Osteoblast (primary cell): ENCODE measurements around the gene CHST15. TPM values are rescaled to one million over a fixed set of nuclear protein-coding genes. Genes with fewer than 3 reads are reported as not detected.

ENCODE experiments used
- DNase-seq: peaks from one replicate; pipeline ENCODE4 v3.0.0; 2011; ENCODE audit warnings: low spot score, mixed read lengths; ENCODE audit not compliant: insufficient read length; ENCODE audit errors: missing footprints
- H2AFZ ChIP-seq: 2 replicates; pipeline ENCODE4 v1.6.0; 2011; ENCODE audit warnings: mild to moderate bottlenecking, low read length
- H3K27ac ChIP-seq: 2 replicates; pipeline ENCODE4 v1.5.1; 2011; ENCODE audit warnings: mild to moderate bottlenecking, low read depth, low read length, moderate library complexity
- H3K27me3 ChIP-seq: 2 replicates; pipeline ENCODE4 v1.6.0; 2012; ENCODE audit warnings: mild to moderate bottlenecking, control low read depth, inconsistent platforms, low read length, moderate library complexity; ENCODE audit not compliant: insufficient read depth
- H3K36me3 ChIP-seq: 2 replicates; pipeline ENCODE4 v1.5.1; 2011; ENCODE audit warnings: mild to moderate bottlenecking, low read length, control low read depth, moderate library complexity; ENCODE audit not compliant: insufficient read depth
- H3K4me1 ChIP-seq: 2 replicates; pipeline ENCODE4 v1.5.1; 2011; ENCODE audit warnings: mild to moderate bottlenecking, low read length, control low read depth, moderate library complexity; ENCODE audit not compliant: insufficient read depth
- H3K4me2 ChIP-seq: 2 replicates; pipeline ENCODE4 v1.6.0; 2011; ENCODE audit warnings: mild to moderate bottlenecking, low read length; ENCODE audit not compliant: insufficient read depth
- H3K4me3 ChIP-seq: fragments of 200-600 bp; sonication (generic); 3 replicates; pipeline ENCODE4 v1.5.1; 2012; ENCODE audit warnings: mild to moderate bottlenecking, low read length, inconsistent platforms; ENCODE audit not compliant: insufficient read depth
- H3K79me2 ChIP-seq: 2 replicates; pipeline ENCODE4 v1.6.0; 2012; ENCODE audit warnings: mild to moderate bottlenecking, low read length, control low read depth, inconsistent platforms; ENCODE audit not compliant: insufficient read depth
- H3K9me3 ChIP-seq: 2 replicates; pipeline ENCODE4 v1.5.1; 2011; ENCODE audit warnings: low read depth, low read length, control low read depth
- H4K20me1 ChIP-seq: 2 replicates; pipeline ENCODE4 v1.6.0; 2012; ENCODE audit warnings: mild to moderate bottlenecking, low read length, control low read depth; ENCODE audit not compliant: insufficient read depth
- CTCF ChIP-seq: IDR thresholded peaks from 2 replicates; pipeline ENCODE4 v1.5.1; 2011; ENCODE audit warnings: mild to moderate bottlenecking, low read depth, low read length, moderate library complexity; ENCODE audit errors: extremely low read depth
- total RNA-seq: library from RNA; depleted of rRNA; stranded (reverse); fragments of >200 nt; gene quantifications from 2 replicates; pipeline ENCODE4 v1.2.3, GENCODE V29; 2012

Gene CHST15
- total RNA-seq, 1 donor = 22.8 TPM

GRCh38 chr10:124083047-124083739 lies 10.2 kb downstream of the CHST15 start:
- Histone ChIP-seq H3K36me3 (no peaks in the 10 kb centered on the region), H2AFZ (no peak overlapping the region), H3K27ac (no peak overlapping the region), H3K27me3 (no peaks in the 10 kb centered on the region), H3K4me2 (no peak overlapping the region), H3K4me3 (no peak overlapping the region), H3K9me3 (no peaks in the 10 kb centered on the region), H3K4me1 (peaks cover 5% of the 10 kb centered on the region), H3K79me2 (no peaks in the 10 kb centered on the region), H4K20me1 (peaks cover 26% of the 10 kb centered on the region)
- no peak for TF ChIP-seq CTCF
- no peak for DNase-seq

DNA sequence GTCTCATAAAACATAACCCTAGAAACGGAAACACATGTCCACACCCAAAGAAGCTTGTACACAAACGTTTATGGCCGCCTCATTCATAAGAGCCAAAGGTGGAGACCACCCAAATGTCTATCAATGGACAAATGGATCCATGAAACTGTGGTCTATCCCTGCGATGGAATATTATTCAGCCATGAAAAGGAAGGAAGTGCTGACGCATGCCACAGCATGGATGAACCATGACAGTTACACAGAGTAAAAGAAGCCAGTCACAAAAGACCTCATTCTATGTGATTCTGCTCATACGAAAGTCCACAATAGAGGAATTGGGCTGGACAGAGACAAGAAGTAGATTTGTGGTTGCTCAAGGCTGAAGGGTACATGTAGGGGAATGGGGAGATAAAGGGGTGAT lies 10.8 kb downstream of the CHST15 start:
- no peak overlapping the region for H3K4me2 ChIP-seq
- no peaks in the 10 kb centered on the region for H3K9me3 ChIP-seq
- no peaks in the 10 kb centered on the region for H3K4me1 ChIP-seq
- peaks cover 22% of the 10 kb centered on the region for H4K20me1 ChIP-seq
- no peak for DNase-seq
- no peak overlapping the region for H2AFZ ChIP-seq
- no peak for TF ChIP-seq CTCF
- no peaks in the 10 kb centered on the region for H3K27me3 ChIP-seq
- H3K36me3 ChIP-seq = no peaks in the 10 kb centered on the region
- no peak overlapping the region for H3K4me3 ChIP-seq
- no peak overlapping the region for H3K27ac ChIP-seq
- H3K79me2 ChIP-seq = no peaks in the 10 kb centered on the region

DNA sequence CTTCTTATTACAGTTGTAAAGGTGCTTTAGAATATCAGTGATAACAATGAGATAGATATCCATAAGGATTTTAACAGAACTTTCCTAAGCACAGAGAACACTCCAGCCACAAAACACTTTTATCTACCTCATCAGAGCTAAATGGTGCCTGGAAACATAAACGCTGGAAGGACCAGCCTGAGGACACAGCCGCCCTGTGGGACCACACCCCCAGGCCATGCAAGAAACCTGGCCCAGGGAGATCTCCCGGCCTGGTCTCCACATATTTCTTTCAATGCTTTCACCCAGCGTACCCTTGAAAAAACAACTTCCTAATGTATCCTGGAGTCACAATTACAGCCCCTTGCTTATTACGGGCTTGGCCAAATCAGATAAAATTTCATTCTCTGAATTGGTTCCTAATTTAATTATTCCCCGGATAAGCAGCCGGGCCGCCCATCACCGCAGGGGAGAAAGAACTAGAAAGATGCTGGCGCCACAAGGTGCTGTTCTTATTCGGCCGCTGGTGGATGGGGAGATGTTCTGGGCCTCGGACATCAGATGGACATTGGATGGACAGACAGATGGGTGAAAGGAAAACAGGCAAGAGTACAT lies 11.8 kb downstream of the CHST15 start:
- Histone ChIP-seq H3K79me2 (no peaks in the 10 kb centered on the region), H3K4me3 (no peak overlapping the region), H4K20me1 (peaks cover 17% of the 10 kb centered on the region), H3K4me1 (no peaks in the 10 kb centered on the region), H2AFZ (no peak overlapping the region), H3K36me3 (no peaks in the 10 kb centered on the region), H3K9me3 (no peaks in the 10 kb centered on the region), H3K27ac (no peak overlapping the region), H3K4me2 (no peak overlapping the region), H3K27me3 (no peaks in the 10 kb centered on the region)
- DNase-seq = no peak
- TF ChIP-seq CTCF = no peak

DNA sequence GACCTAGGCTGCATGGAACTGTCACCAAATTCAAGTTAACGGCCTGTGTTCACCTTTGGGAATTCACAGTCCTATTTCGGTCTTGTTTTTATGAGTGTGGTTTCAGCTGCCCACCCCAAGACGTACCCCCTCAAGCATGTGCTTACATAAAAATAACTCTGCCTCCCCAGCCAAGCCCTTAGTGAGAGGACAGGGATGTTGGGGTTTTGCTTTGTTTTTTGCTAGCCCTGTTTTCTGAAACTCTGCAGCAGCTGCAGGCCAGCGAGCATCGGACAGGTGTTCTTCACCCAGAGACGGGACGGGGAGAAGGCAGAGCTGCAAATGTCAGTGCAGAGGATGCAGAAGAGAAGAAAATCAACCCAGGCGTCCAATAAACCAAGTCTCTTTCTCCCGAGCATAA lies 13.5 kb downstream of the CHST15 start:
- H3K36me3 ChIP-seq = no peaks in the 10 kb centered on the region
- TF ChIP-seq CTCF = no peak
- H4K20me1 ChIP-seq = peaks cover 10% of the 10 kb centered on the region
- no peak for DNase-seq
- H3K4me2 ChIP-seq = no peak overlapping the region
- no peaks in the 10 kb centered on the region for H3K27me3 ChIP-seq
- no peaks in the 10 kb centered on the region for H3K9me3 ChIP-seq
- no peak overlapping the region for H3K4me3 ChIP-seq
- no peaks in the 10 kb centered on the region for H3K4me1 ChIP-seq
- H3K27ac ChIP-seq = no peak overlapping the region
- no peak overlapping the region for H2AFZ ChIP-seq
- H3K79me2 ChIP-seq = no peaks in the 10 kb centered on the region
